ENCODE data around the gene C21orf58.

C21orf58 gene

GRCh38 chr21:46327711-46328110 lies 4.0 kb upstream of the C21orf58 start:
- CTCF ChIA-PET = no interaction called here
- no peak for DNase-seq (ENCODE audit: extremely low spot score)
- no peak for TF ChIP-seq CTCF (IDR thresholded peaks at IDR 0.05; ENCODE audit: control extremely low read depth, extremely low read depth, low read depth, missing control alignments)
- POLR2A ChIA-PET = no interaction called here

DNA sequence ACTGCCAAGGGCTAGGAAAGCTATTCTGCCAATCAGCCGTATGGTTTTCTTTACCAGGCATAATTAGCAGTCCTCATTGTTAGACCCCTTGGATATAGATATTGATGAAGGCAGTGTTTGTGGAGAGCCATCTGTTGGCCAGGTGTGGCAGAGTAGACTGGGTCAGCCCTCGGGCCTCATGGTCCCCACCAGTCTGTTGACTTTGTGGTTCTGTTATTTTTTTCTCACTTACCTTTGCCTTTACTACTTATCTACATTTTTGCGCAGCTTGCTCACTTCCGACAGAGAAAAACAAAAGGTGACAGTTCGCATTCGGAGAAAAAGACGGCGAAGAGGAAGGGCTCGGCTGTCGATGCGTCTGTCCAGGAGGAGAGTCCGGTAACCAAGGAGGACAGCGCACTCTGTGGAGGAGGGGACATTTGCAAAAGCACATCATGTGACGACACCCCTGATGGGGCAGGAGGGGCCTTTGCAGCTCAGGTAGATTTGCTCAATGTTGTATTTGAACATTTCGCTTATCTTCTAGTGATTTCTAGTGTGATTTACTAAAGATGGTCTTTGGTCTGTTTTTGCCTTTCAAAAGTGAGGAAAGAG lies 2.5 kb upstream of the C21orf58 start:
- no peak for DNase-seq (ENCODE audit: extremely low spot score)
- ChIA-PET CTCF (interaction anchor here (0.9 to 2.6 kb wide), 8 partner anchors 8 to 183 kb away, joined by 3 to 7 read pairs (median 3); no protein-coding TSS in a partner anchor), POLR2A (no interaction called here)
- peak; percentile 24 for TF ChIP-seq CTCF (IDR thresholded peaks at IDR 0.05; ENCODE audit: control extremely low read depth, extremely low read depth, low read depth, missing control alignments)

DNA sequence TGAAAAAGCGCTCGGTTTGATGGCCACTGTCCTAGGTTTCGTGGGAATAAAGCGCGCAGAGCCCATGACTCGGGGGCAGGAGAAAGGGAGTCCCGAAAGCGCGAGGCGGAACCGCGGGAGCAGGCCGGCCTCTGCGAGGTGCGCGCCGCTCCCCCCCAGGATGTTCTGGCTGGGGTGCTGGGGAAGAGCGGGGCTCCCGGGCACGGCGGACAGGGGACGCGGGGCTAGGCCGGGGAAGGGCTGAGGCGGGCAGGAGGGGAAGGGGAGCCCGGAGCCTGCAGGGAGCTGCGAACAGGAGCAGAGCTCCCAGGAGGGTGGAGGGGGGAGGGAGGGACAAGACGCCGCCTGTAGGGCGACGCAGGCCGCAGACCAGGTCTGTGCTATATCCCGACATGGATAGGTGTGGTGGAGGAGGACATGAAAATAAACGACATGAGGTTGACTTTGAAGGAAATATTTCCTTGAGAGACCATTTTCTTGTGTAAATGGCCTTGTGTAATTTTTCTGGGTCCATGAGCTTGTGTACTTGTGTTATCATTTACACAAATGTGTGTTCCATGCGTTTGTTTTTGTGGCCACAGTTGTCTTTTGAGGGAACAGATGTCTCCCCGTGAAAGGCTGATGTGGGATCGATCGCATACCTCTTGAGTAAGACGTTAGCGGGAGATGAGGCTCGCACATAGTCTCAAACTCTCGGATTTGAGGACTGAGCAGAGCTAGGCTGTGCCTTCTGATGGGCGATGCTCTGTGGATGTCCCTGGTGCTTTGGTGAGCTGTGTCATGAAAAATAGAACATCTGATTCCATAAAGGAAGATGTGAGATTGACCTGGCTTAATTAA lies 1.6 kb upstream of the C21orf58 start:
- TF ChIP-seq CTCF (IDR thresholded peaks at IDR 0.05; ENCODE audit: control extremely low read depth, extremely low read depth, low read depth, missing control alignments) = peak; percentile 26
- ChIA-PET POLR2A (no interaction called here), CTCF (interaction anchor here (0.9 to 2.6 kb wide), 8 partner anchors 9 to 182 kb away, joined by 3 to 7 read pairs (median 3); no protein-coding TSS in a partner anchor)
- peak; percentile 60 for DNase-seq (ENCODE audit: extremely low spot score)

DNA sequence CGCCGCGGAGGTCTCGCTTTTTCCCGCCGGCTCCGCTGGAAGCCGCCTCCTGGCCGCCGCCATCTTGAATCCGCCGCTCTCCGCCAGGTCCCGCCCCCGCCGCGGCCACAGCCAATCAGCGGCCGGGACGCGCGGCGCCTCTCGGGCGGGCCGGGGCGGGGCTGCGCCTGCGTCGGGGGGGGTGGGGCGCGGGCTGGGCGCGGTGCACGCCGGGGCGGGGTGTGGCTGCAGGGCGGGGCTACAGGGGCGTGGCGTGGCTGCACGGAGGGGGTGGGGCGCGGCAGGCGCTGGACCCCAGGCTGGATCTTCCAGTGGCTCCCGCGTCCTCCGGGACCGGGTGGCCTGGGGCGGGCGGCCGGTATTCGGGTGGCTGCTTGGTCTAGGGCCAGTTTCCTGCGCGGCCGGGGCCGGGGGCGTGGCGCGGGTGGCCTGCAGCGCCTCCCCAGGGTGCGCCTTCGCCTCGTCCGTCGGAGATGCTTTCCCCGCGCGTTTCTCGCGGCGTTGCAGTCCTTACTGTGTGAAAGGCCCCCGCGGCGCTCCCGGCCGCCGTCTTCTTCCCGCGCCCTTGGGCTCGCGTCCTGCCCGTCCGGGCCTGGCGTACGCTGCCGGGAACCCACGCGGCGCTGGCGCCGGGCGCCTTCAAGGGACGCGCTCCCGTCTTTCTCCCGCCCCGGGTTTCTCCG lies 861 bp upstream of the C21orf58 start:
- peak; percentile 10 for TF ChIP-seq CTCF (IDR thresholded peaks at IDR 0.05; ENCODE audit: control extremely low read depth, extremely low read depth, low read depth, missing control alignments)
- ChIA-PET CTCF (interaction anchor here (1.4 to 2.6 kb wide), 2 partner anchors 12 to 181 kb away, joined by 5 to 7 read pairs; no protein-coding TSS in a partner anchor), POLR2A (no interaction called here)
- peak; percentile 95 for DNase-seq (ENCODE audit: extremely low spot score)

DNA sequence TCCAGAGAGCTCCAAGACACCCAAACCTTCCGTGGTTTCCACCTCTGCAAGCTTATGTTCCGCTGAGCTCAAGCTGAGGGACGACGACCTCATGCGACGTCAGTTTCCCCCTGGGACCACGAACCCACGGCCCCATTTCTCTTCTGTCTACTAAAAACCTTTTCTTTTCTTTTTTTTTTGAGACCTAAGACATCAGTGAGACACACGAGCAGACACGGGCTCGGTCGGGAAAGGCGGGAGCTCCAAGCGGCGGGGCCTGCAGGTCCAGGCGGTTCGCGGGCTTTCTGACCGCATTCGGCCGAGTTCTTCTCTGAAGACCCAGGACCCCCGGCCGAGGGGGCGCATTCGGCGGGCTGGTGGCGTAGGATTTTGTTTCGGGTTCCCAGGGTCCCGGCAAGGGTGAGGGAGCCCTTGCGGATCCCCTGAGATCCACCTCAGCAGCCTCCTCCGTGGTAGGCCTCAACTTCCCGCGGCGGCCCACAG lies 402 bp downstream of the C21orf58 start:
- peak; percentile 26 for DNase-seq (ENCODE audit: extremely low spot score)
- ChIA-PET POLR2A (interaction anchor here (0.6 kb wide), 1 partner anchor 10 kb away, joined by 3 read pairs; no protein-coding TSS in a partner anchor), CTCF (interaction anchor here (1.3 to 1.4 kb wide), 2 partner anchors 23 to 40 kb away, joined by 3 read pairs; no protein-coding TSS in a partner anchor)

More for the DNA sequence above, 402 bp downstream of the C21orf58 start:
- TF ChIP-seq CTCF (IDR thresholded peaks at IDR 0.05; ENCODE audit: control extremely low read depth, extremely low read depth, low read depth, missing control alignments) = no peak

Measured in GM10248 (cell line).